ENCODE results near the gene ANGEL1. TPM values are rescaled to one million over a fixed set of nuclear protein-coding genes. Genes with fewer than 3 reads are reported as not detected.

The ANGEL1 gene
- total RNA-seq, 1 experiment from 2014 or later = 31.7 TPM

GRCh38 chr14:76833011-76833410, 20.3 kb upstream of the ANGEL1 start:
- TF ChIP-seq EZH2 (IDR thresholded peaks at IDR 0.05; ENCODE audit: low read depth) = no peak
- TF ChIP-seq CTCF (conservative IDR thresholded peaks at IDR 0.05) = no peak
- Histone ChIP-seq H3K27ac (no peak overlapping the region), H3K4me1 (replicated peaks; ENCODE audit: insufficient read depth) (no peaks in the 10 kb centered on the region), H3K27me3 (ENCODE audit: insufficient read depth, low read depth) (peaks cover 97% of the 10 kb centered on the region), H3K36me3 (ENCODE audit: low read depth) (no peaks in the 10 kb centered on the region), H3K4me3 (no peak overlapping the region), H4K20me1 (ENCODE audit: insufficient read depth) (no peaks in the 10 kb centered on the region), H3K4me2 (no peak overlapping the region), H3K9me3 (ENCODE audit: insufficient read depth, low read depth) (0 out of 2 replicates have a peak, but pooled peaks cover 5% of the 10 kb centered on the region), H2AFZ (no peak overlapping the region), H3F3A (ENCODE audit: insufficient read depth, low read depth) (no peaks in the 10 kb centered on the region), H3K79me2 (ENCODE audit: low read depth) (no peaks in the 10 kb centered on the region), H3K9me2 (ENCODE audit: insufficient read depth) (no peaks in the 10 kb centered on the region)
- CTCF ChIA-PET = no interaction called here
- no TSS peak for BruUV-seq (replicated peaks)
- POLR2A ChIA-PET (ENCODE audit: unreplicated experiment) = no interaction called here
- intact Hi-C loops (cut with micrococcal nuclease; ENCODE audit: unreplicated experiment) = no loop called here
- DNase-seq = no peak

- POLR2A ChIA-PET (ENCODE audit: unreplicated experiment) = no interaction called here
- H3K4me2 ChIP-seq = no peak overlapping the region
- CTCF ChIA-PET = no interaction called here
Measured at GRCh38 chr14:76832503-76832988, 19.9 kb upstream of the ANGEL1 start.

GRCh38 chr14:76830556-76830955, 17.9 kb upstream of the ANGEL1 start:
- no peaks in the 10 kb centered on the region for H3F3A ChIP-seq (ENCODE audit: insufficient read depth, low read depth)

More at GRCh38 chr14:76832503-76832988, 19.9 kb upstream of the ANGEL1 start:
- no peak overlapping the region for H3K4me3 ChIP-seq
- no peak overlapping the region for H2AFZ ChIP-seq
- H3K4me1 ChIP-seq (replicated peaks; ENCODE audit: insufficient read depth) = no peaks in the 10 kb centered on the region
- no peaks in the 10 kb centered on the region for H3K36me3 ChIP-seq (ENCODE audit: low read depth)
- no peaks in the 10 kb centered on the region for H3K9me2 ChIP-seq (ENCODE audit: insufficient read depth)
- H3K27me3 ChIP-seq (ENCODE audit: insufficient read depth, low read depth) = peaks cover 97% of the 10 kb centered on the region
- H3F3A ChIP-seq (ENCODE audit: insufficient read depth, low read depth) = no peaks in the 10 kb centered on the region
- 0 out of 2 replicates have a peak, but pooled peaks cover 5% of the 10 kb centered on the region for H3K9me3 ChIP-seq (ENCODE audit: insufficient read depth, low read depth)
- intact Hi-C loops (cut with micrococcal nuclease; ENCODE audit: unreplicated experiment) = no loop called here
- H4K20me1 ChIP-seq (ENCODE audit: insufficient read depth) = no peaks in the 10 kb centered on the region
- no TSS peak for BruUV-seq (replicated peaks)
- DNase-seq = no peak
- H3K79me2 ChIP-seq (ENCODE audit: low read depth) = no peaks in the 10 kb centered on the region
- TF ChIP-seq CTCF (conservative IDR thresholded peaks at IDR 0.05) = no peak
- TF ChIP-seq EZH2 (IDR thresholded peaks at IDR 0.05; ENCODE audit: low read depth) = no peak
- H3K27ac ChIP-seq = no peak overlapping the region

More at GRCh38 chr14:76830556-76830955, 17.9 kb upstream of the ANGEL1 start:
- H3K36me3 ChIP-seq (ENCODE audit: low read depth) = no peaks in the 10 kb centered on the region
- 0 out of 2 replicates have a peak, but pooled peaks cover 5% of the 10 kb centered on the region for H3K9me3 ChIP-seq (ENCODE audit: insufficient read depth, low read depth)
- intact Hi-C loops (cut with micrococcal nuclease; ENCODE audit: unreplicated experiment) = no loop called here
- BruUV-seq (replicated peaks) = no TSS peak
- ChIA-PET CTCF (no interaction called here), POLR2A (ENCODE audit: unreplicated experiment) (interaction anchor here (0.5 kb wide), 1 partner anchor 343 kb away, joined by 37 read pairs; no protein-coding TSS in a partner anchor)
- no peak overlapping the region for H3K4me2 ChIP-seq
- H3K27me3 ChIP-seq (ENCODE audit: insufficient read depth, low read depth) = peaks cover 97% of the 10 kb centered on the region
- H4K20me1 ChIP-seq (ENCODE audit: insufficient read depth) = no peaks in the 10 kb centered on the region
- no peaks in the 10 kb centered on the region for H3K79me2 ChIP-seq (ENCODE audit: low read depth)
- H2AFZ ChIP-seq = no peak overlapping the region
- TF ChIP-seq CTCF (conservative IDR thresholded peaks at IDR 0.05) = no peak
- no peak for TF ChIP-seq EZH2 (IDR thresholded peaks at IDR 0.05; ENCODE audit: low read depth)
- H3K4me1 ChIP-seq (replicated peaks; ENCODE audit: insufficient read depth) = no peaks in the 10 kb centered on the region
- H3K9me2 ChIP-seq (ENCODE audit: insufficient read depth) = no peaks in the 10 kb centered on the region
- no peak for DNase-seq
- H3K4me3 ChIP-seq = no peak overlapping the region
- no peak overlapping the region for H3K27ac ChIP-seq
